ENCODE data around the gene APMAP. TPM values are rescaled to one million over a fixed set of nuclear protein-coding genes. Genes with fewer than 3 reads are reported as not detected.
A peak's percentile ranks its signal among the peaks of the same experiment; 100 is the strongest.

APMAP gene
- total and polyA plus RNA-seq, 2 of the 13 experiments (the other 11 are each of a cell fraction or from before 2014, with no cell fraction given), result 168 to 214 TPM

GRCh38 chr20:24987244-24987643 lies 5.3 kb downstream of the APMAP start (continued):
- TF ChIP-seq ZNF703 (CRISPR knock-in tag; IDR thresholded peaks at IDR 0.05; ENCODE audit: borderline replicate concordance) (no peak), CBX5 (CRISPR knock-in tag; IDR thresholded peaks at IDR 0.05; ENCODE audit: borderline replicate concordance) (peak; percentile 96), ZNF737 (CRISPR knock-in tag; IDR thresholded peaks at IDR 0.05; ENCODE audit: borderline replicate concordance) (no peak), ZNF564 (CRISPR knock-in tag; IDR thresholded peaks at IDR 0.05) (0 out of 2 replicates have a peak, but pooled peaks have one; percentile 38), HIC2 (CRISPR knock-in tag; IDR thresholded peaks at IDR 0.05; ENCODE audit: low read depth) (no peak), RNF2 (conservative IDR thresholded peaks at IDR 0.05; ENCODE audit: low read depth) (no peak), SMYD3 (CRISPR knock-in tag; IDR thresholded peaks at IDR 0.05) (no peak), ZBTB7A (CRISPR knock-in tag; IDR thresholded peaks at IDR 0.05) (no peak), ZMYM2 (CRISPR knock-in tag; IDR thresholded peaks at IDR 0.05) (peak; percentile 92), TBX2 (CRISPR knock-in tag; IDR thresholded peaks at IDR 0.05; ENCODE audit: borderline replicate concordance) (peak; percentile 73), ZNF670 (CRISPR knock-in tag; IDR thresholded peaks at IDR 0.05; ENCODE audit: borderline replicate concordance) (0 out of 2 replicates have a peak, but pooled peaks have one; percentile 22), REPIN1 (CRISPR knock-in tag; IDR thresholded peaks at IDR 0.05; ENCODE audit: borderline replicate concordance, low read depth) (0 out of 2 replicates have a peak, but pooled peaks have one; percentile 22), PRDM4 (CRISPR knock-in tag; IDR thresholded peaks at IDR 0.05; ENCODE audit: borderline replicate concordance) (no peak), SALL1 (CRISPR knock-in tag; IDR thresholded peaks at IDR 0.05) (peak; percentile 59), TRIM24 (CRISPR knock-in tag; IDR thresholded peaks at IDR 0.05) (peak; percentile 78; the same call in 1 of the 2 replicates), TP53 (CRISPR knock-in tag; conservative IDR thresholded peaks at IDR 0.05) (no peak), HDAC2 (CRISPR knock-in tag; IDR thresholded peaks at IDR 0.05) (peak; percentile 71; the same call in 1 of the 2 replicates), ZNF724P (CRISPR knock-in tag; IDR thresholded peaks at IDR 0.05; ENCODE audit: borderline replicate concordance) (no peak), BCL6 (CRISPR knock-in tag; IDR thresholded peaks at IDR 0.05) (peak; percentile 61), RFXANK (CRISPR knock-in tag; IDR thresholded peaks at IDR 0.05) (no peak), ZNF251 (CRISPR knock-in tag; IDR thresholded peaks at IDR 0.05) (no peak), FOXA1 (IDR thresholded peaks at IDR 0.05) (no peak), FOXA1 (CRISPR knock-in tag; IDR thresholded peaks at IDR 0.05) (peak; percentile 98)
- TF ChIP-seq, protein P1, sequence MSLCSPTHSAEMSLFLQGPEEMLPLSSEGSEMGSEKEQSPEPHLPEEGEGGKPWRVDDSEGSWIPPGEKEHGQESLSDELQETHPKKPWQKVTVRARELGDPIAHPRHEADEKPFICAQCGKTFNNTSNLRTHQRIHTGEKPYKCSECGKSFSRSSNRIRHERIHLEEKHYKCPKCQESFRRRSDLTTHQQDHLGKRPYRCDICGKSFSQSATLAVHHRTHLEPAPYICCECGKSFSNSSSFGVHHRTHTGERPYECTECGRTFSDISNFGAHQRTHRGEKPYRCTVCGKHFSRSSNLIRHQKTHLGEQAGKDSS (CRISPR knock-in tag; IDR thresholded peaks at IDR 0.05; ENCODE audit: borderline replicate concordance, low read depth), result 0 out of 2 replicates have a peak, but pooled peaks have one; percentile 35

Measured in HepG2 (cell line).